Fibroblast of villous mesenchyme (primary cell): Measurements from ENCODE around the gene TANGO2. TPM values are rescaled to one million over a fixed set of nuclear protein-coding genes. Genes with fewer than 3 reads are reported as not detected.

ENCODE experiments used
- DNase-seq: peaks from one replicate; pipeline ENCODE4 v3.0.0-alpha.2; 2010; ENCODE audit warnings: low read depth
- H3K4me3 ChIP-seq: 2 replicates; pipeline ENCODE4 v1.5.1; 2011; ENCODE audit warnings: low read depth, mild to moderate bottlenecking, low read length
- CTCF ChIP-seq: IDR thresholded peaks from 2 replicates; pipeline ENCODE4 v1.5.1; 2012; ENCODE audit warnings: low read depth, mild to moderate bottlenecking, low read length; ENCODE audit not compliant: insufficient read depth
- total RNA-seq: library from RNA; depleted of rRNA; stranded (reverse); fragments of >200 nt; gene quantifications from 2 replicates; pipeline ENCODE4 v1.2.3, GENCODE V29; 2012

The TANGO2 gene
- total RNA-seq, 1 donor = 30.2 TPM

DNA sequence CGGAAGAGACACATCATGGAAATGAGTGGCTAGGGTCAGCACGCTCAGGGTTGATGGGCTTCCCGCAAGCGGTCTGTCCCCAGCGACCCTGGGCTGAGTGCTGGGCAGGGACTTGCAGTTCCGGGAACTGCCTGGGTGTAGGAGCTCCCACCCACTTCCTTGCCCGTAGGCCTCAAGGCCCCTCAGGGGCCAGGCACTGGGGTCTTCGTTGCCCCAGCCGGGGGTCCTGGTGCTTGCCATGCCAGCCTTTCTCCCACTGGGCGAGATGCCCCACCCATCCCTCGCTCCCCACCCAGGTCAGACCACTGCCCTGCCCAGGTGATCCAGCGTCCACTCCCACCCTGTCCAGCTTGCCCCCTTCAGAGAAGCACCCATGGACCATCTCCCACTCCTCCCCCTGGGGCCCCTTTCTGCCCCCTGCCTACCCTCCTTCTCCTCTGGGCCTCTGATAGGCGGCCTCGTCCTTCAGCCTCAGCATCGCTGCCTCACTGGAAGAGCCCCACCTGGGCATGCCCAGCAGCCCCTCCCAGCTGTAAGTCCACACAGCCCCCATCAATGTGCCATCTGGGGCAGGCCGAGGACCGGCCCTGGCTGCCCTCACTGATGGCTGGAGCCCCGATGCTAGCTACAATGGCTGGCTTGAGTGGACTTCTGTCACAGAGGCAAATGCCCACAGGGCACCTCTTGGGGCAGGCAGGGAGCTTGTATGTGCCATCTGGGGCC is 41.3 kb downstream of the TANGO2 start:
- no peak for TF ChIP-seq CTCF
- DNase-seq = no peak

DNA sequence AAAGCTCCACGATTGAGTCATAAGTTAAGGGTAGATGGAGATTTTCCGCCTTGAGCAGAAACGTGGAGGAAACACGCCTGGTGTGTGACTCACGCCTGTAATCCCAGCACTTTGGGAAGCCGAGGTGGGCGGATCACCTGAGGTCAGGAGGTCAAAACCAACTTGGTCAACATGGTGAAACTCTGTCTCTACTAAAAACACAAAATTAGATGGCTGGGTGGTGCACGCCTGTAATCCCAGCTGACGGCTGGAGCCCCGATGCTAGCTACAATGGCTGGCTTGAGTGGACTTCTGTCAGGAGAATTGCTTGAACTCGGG is 41.8 kb downstream of the TANGO2 start:
- TF ChIP-seq CTCF = no peak
- DNase-seq = peak; percentile 79
- no peak overlapping the region for H3K4me3 ChIP-seq

More for the DNA sequence above, 41.3 kb downstream of the TANGO2 start:
- no peak overlapping the region for H3K4me3 ChIP-seq

- DNase-seq = no peak
- no peak overlapping the region for H3K4me3 ChIP-seq
- TF ChIP-seq CTCF = no peak
Measured at GRCh38 chr22:20063271-20064139, 42.6 kb downstream of the TANGO2 start.

DNA sequence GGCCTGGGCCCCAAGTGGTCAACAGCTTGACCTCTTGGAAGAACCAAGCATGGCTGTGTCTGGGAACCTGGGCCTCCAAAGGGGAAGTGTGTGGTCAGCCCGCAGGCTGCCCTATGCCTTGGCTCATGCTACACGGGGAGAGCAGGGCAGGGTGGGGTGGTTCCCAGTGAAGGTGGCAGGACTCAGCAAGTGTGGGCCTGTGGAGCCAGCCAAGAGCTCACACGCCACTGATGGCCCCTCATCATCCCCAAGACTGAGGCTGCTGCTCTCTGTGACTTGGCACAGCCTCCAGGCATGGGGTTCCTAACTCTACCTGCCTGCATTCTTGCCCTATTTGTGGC is 43.2 kb downstream of the TANGO2 start:
- DNase-seq = no peak
- H3K4me3 ChIP-seq = no peak overlapping the region
- no peak for TF ChIP-seq CTCF

DNA sequence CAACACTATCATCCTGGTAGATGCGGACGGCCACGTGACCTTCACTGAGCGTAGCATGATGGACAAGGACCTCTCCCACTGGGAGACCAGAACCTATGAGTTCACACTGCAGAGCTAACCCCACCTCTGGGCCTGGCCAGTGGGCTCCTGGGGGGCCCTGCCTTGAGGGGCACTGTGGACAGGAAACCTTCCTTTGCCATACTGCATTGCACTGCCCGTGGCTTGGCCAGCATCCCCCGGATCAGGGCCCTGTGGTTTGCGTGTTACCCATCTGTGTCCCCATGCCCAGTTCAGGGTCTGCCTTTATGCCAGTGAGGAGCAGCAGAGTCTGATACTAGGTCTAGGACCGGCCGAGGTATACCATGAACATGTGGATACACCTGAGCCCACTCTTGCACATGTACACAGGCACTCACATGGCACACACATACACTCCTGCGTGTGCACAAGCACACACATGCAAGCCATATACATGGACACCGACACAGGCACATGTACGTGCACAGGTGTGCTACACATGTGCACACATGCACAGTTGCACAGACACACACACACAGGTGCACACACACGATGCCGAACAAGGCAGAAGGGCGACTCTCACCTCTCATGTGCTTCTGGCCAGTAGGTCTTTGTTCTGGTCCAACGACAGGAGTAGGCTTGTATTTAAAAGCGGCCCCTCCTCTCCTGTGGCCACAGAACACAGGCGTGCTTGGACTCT is 43.8 kb downstream of the TANGO2 start:
- DNase-seq = no peak
- no peak for TF ChIP-seq CTCF
- H3K4me3 ChIP-seq = no peak overlapping the region

DNA sequence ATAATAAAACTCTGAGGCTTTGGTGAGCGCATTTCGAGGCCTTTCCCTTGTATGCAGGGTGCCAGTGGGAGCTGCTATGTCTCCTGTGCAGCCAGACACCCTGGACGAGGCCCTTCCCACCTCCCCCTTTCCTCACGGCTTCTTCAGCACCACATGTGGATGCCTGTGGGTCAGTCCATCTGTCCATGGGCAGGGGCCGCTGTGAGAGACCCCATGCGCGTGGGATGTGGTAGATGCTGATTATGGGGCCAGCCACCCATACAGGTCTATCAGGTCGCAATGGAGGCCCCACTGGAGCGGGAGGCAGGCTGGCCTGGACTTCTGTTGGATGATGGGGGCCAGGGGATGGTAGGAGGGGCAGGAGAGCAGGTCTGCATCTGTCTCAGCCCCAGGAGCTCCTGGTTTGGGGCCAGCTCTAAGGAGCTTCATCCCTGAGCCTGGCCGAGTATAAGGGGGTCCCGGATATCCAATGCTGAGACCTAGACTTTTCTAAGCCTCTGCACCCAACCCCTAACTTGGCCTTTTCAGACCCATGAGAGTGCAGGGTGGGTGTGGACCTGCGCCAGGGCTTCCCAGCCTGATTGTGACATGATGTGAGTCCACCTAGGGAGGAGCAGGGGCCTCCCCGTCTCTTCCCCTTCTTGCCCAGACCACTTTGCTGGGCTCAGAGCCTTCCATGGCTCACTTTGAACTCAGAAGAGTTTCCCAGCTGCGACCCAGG is 45.1 kb downstream of the TANGO2 start:
- no peak for DNase-seq
- no peak for TF ChIP-seq CTCF
- H3K4me3 ChIP-seq = no peak overlapping the region
